ENCODE results near the gene SUPV3L1.
A peak's percentile ranks its signal among the peaks of the same experiment; 100 is the strongest.
"Not testable (repeated sequence)": the region's sequence is repeated elsewhere in the genome, so short reads cannot be mapped to it uniquely, and the experiment has no call there.

The SUPV3L1 gene

GRCh38 chr10:69179743-69180524 lies at the start of gene SUPV3L1:
TSS of gene SUPV3L1 (plus strand) at chr10:69180234. CDS start at chr10:69180292, 58 bp downstream.
- DNase-seq (ENCODE audit: low read depth, low spot score), result peak; percentile 66

GRCh38 chr10:69130251-69130650 lies 49.8 kb upstream of the SUPV3L1 start:
- DNase-seq (ENCODE audit: low read depth, low spot score), result no peak

GRCh38 chr10:69139961-69140360 lies 40.1 kb upstream of the SUPV3L1 start:
- DNase-seq (ENCODE audit: low read depth, low spot score), result no peak

GRCh38 chr10:69141304-69141703 lies 38.7 kb upstream of the SUPV3L1 start:
- DNase-seq (ENCODE audit: low read depth, low spot score), result no peak

GRCh38 chr10:69142074-69142473 lies 38.0 kb upstream of the SUPV3L1 start:
- not testable (repeated sequence) for DNase-seq (ENCODE audit: low read depth, low spot score)

GRCh38 chr10:69142983-69143382 lies 37.1 kb upstream of the SUPV3L1 start:
- no peak for DNase-seq (ENCODE audit: low read depth, low spot score)

GRCh38 chr10:69145329-69145728 lies 34.7 kb upstream of the SUPV3L1 start:
- no peak for DNase-seq (ENCODE audit: low read depth, low spot score)

- DNase-seq (ENCODE audit: low read depth, low spot score), result no peak
These were observed 34.2 kb upstream of the SUPV3L1 start for GRCh38 chr10:69145864-69146263.

GRCh38 chr10:69146759-69147158 lies 33.3 kb upstream of the SUPV3L1 start:
- DNase-seq (ENCODE audit: low read depth, low spot score), result no peak

- no peak for DNase-seq (ENCODE audit: low read depth, low spot score)
These were observed 28.1 kb upstream of the SUPV3L1 start for GRCh38 chr10:69151984-69152383.

- no peak for DNase-seq (ENCODE audit: low read depth, low spot score)
These were observed 26.8 kb upstream of the SUPV3L1 start for GRCh38 chr10:69153227-69153626.

GRCh38 chr10:69160809-69161241 lies 19.2 kb upstream of the SUPV3L1 start:
- DNase-seq (ENCODE audit: low read depth, low spot score), result no peak

- DNase-seq (ENCODE audit: low read depth, low spot score), result no peak
These were observed 11.5 kb upstream of the SUPV3L1 start for GRCh38 chr10:69168493-69168892.

GRCh38 chr10:69172241-69172982 lies 7.6 kb upstream of the SUPV3L1 start:
- DNase-seq (ENCODE audit: low read depth, low spot score), result no peak

- DNase-seq (ENCODE audit: low read depth, low spot score), result not testable (repeated sequence)
These were observed 4.7 kb upstream of the SUPV3L1 start for GRCh38 chr10:69175326-69175725.

- DNase-seq (ENCODE audit: low read depth, low spot score), result no peak
These were observed 3.2 kb upstream of the SUPV3L1 start for GRCh38 chr10:69176823-69177222.

- DNase-seq (ENCODE audit: low read depth, low spot score), result no peak
These were observed 818 bp upstream of the SUPV3L1 start for GRCh38 chr10:69179089-69179742.

- DNase-seq (ENCODE audit: low read depth, low spot score), result no peak
These were observed 631 bp downstream of the SUPV3L1 start for GRCh38 chr10:69180525-69181204.

GRCh38 chr10:69181433-69181832 lies 1.4 kb downstream of the SUPV3L1 start:
- DNase-seq (ENCODE audit: low read depth, low spot score), result no peak

- DNase-seq (ENCODE audit: low read depth, low spot score), result no peak
These were observed 2.0 kb downstream of the SUPV3L1 start for GRCh38 chr10:69182005-69182404.

GRCh38 chr10:69186524-69186923 lies 6.5 kb downstream of the SUPV3L1 start:
- DNase-seq (ENCODE audit: low read depth, low spot score), result no peak

- DNase-seq (ENCODE audit: low read depth, low spot score), result no peak
These were observed 21.0 kb downstream of the SUPV3L1 start for GRCh38 chr10:69201045-69201444.
